DOHH2 (cell line): ENCODE results near the gene LAMA3.

Source experiments
- CTCF ChIP-seq: fragments of 200-600 bp; sonication (generic); IDR thresholded peaks from one replicate; pipeline ENCODE4 v1.5.1; 2014; ENCODE audit warnings: antibody characterized with exemption, mild to moderate bottlenecking, low read depth, low read length; ENCODE audit not compliant: poor library complexity, severe bottlenecking
- EZH2phosphoT487 ChIP-seq: fragments of 200-600 bp; sonication (generic); IDR thresholded peaks from 2 replicates; pipeline ENCODE4 v1.6.1; 2017; ENCODE audit warnings: borderline replicate concordance, mild to moderate bottlenecking, antibody characterized with exemption, low read length, moderate library complexity, mixed read lengths

GRCh38 chr18:23856466-23857163 is 167.4 kb downstream of the LAMA3 start:
- TF ChIP-seq CTCF (no peak), EZH2phosphoT487 (no peak)
